GM21717 (cell line): ENCODE results near the gene SUSD2.
"Not testable (repeated sequence)": the region's sequence is repeated elsewhere in the genome, so short reads cannot be mapped to it uniquely, and the experiment has no call there.

Source experiments
- ATAC-seq: cut with Tn5 transposase; IDR thresholded peaks from one replicate; pipeline ENCODE4 v1.9.1; 2021; ENCODE audit warnings: mild to moderate bottlenecking, moderate library complexity; ENCODE audit not compliant: unreplicated experiment

SUSD2 gene

GRCh38 chr22:24187731-24188644 is 6.7 kb downstream of the SUSD2 start:
- ATAC-seq: no peak

DNA sequence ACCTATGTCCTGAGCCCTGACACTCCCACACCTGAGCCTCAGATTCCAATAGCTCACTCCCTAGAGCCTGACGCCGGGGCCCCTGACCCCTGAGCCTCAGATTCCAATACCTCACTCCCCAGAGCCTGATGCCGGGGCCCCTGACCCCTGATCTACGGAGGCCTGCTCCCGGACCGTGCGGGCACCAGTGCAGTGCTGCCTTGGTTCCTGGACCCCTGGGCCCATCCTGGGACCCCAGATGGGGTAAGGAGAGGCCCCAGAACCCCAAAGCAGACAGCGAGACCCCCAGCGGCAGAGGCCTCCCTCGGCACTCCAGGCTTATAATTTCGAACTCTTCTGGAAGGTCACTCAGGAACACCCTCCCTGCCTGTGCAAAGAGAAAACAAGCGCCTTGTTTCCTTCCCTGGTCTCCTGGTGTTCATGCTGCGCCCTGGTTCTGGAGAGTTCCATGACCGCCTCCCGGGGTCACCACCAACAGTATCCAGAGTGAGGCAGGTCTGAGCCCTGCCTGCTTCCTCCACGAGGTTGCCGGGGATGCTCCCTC is 7.5 kb downstream of the SUSD2 start:
- ATAC-seq: no peak

GRCh38 chr22:24189249-24190158 is 8.2 kb downstream of the SUSD2 start:
- no peak for ATAC-seq

- ATAC-seq: no peak
These were observed 8.9 kb downstream of the SUSD2 start for GRCh38 chr22:24190159-24190540.

DNA sequence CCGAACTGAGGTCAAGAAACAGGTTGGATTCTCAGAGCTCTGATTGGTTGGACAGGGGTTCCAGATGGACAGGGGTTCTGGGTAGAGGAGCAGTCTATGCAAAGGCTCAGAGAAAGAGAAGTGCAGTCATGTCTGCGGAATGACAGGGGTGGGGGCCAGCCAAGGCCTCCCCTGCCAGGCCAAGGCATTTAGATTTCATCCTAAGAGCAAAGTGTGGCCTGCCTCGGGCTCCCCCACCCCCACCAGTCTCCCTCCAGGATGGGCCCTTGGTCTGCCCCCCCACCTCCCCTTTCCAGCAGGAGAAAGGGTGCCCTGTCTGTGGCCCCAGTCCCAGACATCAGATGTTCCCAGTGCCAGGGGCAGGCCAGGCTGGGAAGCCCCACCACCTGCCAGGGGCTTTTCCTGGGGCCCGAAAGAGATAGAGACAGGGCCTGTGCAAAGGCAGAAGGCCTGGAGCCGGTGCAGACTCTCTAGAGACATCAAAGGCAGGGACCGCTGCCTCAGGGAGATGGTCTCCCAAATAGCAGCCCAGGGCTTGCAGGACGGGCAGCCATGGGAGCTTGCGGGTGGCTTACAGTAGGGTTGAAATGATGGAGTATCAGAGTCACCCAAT is 9.4 kb downstream of the SUSD2 start:
- ATAC-seq: no peak

- no peak for ATAC-seq
These were observed 10.1 kb downstream of the SUSD2 start for GRCh38 chr22:24191381-24191841.

DNA sequence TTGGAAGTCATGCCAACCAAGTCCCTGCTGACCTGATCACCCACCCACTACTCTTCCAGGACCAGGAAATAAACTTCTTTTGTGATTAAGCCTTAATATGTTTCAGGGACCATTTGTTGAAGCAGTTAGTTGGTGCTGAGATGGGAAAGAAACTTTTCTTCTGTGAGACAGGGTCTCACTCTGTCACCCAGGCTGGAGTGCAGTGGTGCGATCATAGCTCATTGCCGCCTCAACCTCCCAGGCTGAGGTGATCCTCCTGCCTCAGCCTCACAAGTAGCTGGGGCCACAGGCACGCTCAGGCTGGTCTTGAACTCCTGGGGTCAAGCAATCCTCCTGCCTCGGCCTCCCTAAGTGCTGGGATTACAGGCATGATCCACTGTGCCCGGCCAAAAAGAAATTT is 10.6 kb downstream of the SUSD2 start:
- no peak for ATAC-seq

- no peak for ATAC-seq
These were observed 17.4 kb downstream of the SUSD2 start for GRCh38 chr22:24198682-24199052.

DNA sequence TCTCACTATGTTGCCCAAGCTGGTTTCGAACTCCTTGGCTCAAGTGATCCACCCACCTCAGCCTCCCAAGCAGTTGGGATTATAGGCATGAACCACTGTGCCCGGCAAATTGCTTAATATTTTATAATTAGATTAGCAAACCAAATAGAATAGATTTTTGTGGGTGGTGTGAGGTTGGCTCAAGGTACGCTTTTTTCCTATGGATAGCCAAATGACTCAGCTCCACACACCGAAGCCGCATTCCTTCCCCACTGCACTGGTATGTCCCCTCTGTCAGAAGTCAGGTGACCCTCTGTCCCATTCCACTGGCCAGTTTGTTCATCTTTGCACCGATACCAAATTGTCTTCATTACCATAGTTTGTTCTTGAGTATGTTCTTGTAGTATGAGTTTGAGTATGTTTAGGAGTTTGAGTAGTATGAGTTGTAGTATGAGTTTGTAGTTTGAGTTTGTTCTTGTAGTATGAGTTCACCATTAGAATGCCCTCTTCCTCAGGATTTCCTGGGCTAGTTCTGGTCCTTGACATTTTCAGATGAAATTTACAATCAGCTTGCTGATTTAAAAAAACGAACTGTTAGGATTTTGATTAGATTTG is 19.4 kb downstream of the SUSD2 start:
- ATAC-seq: no peak

DNA sequence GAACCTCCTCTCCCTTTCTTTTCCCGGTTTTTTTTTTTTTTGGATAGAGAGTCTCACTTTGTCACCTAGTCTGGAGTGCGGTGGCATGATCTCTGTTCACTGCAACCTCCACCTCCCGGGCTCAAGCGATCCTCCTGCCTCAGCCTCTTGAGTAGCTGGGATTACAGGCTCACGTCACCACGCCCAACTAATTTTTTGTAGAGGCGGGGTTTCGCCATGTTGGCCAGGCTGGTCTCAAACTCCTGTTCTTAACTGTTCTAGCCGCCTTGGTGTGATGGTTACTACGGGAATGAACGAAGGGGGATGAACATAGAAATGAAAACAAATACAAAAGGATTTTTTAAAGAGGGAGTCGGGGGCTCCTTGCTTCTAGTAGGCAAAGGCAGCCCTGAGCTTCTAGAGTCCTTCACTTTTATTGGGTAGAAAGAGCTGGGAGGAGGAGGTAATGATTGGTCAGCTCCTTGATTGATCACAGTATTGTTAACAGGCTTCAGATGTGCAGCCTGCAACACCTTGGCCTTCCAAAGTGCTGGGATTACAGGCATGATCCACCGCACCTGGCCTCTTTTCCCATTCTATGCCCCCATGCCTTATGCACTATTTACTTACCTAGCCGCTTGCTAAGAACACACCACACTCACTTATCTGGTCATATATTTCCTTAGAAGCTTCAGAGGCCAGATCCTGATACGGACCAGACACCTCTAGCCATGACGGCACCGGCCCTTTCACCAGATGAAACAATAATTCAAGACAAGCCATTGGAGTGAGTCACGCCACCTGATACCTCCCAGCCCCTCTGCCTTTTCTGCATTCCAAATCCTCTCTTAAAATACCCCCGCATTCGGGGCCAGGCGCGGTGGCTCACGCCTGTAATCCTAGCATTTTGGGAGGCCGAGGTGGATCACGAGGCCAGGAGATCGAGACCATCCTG is 20.7 kb downstream of the SUSD2 start:
- ATAC-seq: no peak

- ATAC-seq: not testable (repeated sequence)
These were observed 22.6 kb downstream of the SUSD2 start for GRCh38 chr22:24203856-24204255.

GRCh38 chr22:24205438-24206195 is 24.3 kb downstream of the SUSD2 start:
- no peak for ATAC-seq

DNA sequence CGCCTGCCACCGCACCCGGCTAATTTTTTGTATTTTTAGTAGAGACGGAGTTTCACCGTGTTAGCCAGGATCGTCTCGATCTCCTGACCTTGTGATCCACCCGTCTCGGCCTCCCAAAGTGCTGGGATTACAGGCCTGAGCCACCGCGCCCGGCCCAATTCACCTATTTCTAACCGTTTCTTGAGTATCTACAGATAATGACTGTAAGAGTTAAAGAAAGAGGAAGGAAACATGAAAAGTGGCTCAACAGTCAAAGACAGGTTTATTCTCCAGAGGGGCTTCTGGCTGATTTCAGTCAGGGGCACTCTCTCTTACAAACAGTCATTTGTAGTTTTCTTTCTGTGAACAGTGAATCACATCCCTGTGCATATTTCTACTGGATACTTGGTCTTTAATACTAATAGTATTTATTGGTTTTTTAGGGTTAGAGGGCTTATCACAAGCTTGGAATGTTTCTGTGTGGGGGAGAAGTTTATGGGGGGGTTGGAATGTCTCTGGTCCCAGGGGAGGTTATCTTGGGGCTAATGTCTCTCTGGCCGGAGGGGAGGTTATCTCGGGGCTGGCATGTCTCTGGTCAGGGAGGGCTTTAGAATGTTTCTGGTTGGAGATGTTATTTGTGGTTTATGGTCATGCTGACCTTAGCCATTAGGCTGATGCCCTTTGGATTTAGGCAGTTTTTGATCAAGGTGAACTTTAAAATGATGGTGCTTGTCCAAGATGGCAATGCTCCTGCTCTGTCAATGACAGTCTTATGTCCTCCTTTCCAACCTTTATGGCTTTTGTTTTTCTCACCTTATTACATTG is 25.4 kb downstream of the SUSD2 start:
- not testable (repeated sequence) for ATAC-seq

DNA sequence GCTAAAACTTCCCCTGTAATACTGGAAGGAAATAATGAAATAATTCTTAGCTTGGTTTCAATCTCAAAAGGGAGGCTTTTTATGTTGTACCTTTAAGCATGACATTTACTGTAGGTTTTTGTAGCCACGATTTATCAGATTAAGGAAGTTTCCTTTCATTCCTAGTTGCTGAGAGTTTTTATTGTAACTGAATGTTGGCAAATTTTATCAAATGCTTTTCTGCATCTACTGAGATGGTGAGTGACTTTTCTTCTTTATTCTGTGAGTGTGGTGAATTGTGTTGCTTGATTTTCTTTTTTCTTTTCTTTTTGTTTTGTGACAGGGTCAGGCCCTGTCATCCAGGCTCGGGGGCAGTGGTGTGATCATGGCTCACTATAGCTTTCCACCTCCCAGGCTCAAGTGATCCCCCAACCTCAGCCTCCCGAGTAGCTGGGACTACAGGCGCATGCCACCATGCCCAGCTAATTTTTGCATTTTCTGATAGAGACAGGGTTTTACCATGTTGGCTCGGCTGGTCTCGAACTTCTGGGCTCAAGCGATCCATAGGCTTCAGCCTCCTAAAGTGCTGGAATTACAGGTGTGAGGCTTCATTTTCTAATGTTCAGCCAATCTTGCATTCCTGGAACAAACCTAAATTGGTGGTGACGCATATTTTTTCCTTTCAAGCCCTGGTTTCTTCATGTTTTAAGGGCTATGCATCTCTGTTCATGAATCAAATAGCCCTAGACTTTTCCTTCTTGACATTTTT is 26.2 kb downstream of the SUSD2 start:
- ATAC-seq: no peak

DNA sequence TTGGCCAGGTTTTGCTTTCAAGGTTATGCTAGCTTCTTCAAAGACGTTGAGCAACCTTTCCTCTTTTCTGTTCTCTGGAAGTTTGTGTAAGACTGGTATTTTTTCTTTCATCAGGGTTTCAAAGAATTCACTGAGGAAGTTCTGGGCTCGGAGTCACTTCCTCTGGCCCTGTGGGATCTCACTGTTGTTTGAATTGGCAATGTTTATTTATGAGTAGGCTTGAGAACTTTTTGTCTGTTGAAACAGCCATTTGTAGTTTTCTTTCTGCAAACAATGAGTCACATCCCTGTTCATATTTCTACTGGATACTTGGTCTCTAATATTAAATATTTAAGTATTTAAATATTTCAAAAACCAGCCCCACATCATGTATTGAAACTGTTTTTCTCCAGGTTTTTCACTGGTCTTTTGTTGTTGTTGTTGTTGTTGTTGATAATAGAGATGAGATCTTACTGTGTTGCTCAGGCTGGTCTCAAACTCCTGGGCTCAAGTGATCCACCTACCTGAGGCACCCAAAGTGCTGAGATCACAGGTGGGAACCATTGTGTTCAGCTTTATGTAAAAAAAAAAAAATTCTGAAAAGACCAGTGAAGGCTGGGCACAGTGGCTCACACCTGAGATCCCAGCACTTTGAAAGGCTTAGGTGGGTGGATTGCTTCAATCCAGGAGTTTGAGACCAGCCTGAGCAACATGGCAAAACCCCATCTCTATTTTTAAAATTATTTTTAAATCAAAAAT is 26.9 kb downstream of the SUSD2 start:
- no peak for ATAC-seq

DNA sequence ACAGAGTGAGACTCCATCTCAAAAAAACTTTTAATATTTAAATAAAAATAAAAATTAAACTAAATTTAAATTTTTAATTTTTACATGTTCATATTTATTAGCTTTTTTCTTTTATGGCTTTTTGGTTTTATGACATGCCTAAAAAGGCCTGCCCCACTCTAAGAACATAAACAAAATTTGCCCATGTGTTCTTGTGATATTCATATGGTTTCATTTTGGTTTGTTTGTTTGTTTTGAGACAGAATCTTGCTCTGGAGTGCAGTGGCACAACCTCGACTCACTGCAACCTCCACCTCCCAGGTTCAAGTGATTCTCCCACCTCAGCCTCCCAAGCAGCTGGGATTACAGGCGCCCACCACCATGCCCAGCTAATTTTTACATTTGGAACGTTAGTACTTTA is 27.7 kb downstream of the SUSD2 start:
- no peak for ATAC-seq

GRCh38 chr22:24209687-24210086 is 28.4 kb downstream of the SUSD2 start:
- ATAC-seq: no peak
